ENCODE data around the gene FGG.

The FGG gene

GRCh38 chr4:154623436-154623835, 11.0 kb upstream of the FGG start:
- Histone ChIP-seq H2AFZ (ENCODE audit: low read depth) (no peak overlapping the region), H3K36me3 (ENCODE audit: insufficient read depth) (no peaks in the 10 kb centered on the region), H3K27ac (no peak overlapping the region), H3K4me3 (IDR thresholded peaks at IDR 0.05; ENCODE audit: insufficient read depth, low read depth, low read length) (no peak overlapping the region), H3K4me1 (ENCODE audit: low read depth, poor library complexity, severe bottlenecking) (peaks cover 2% of the 10 kb centered on the region), H3K79me2 (ENCODE audit: insufficient read depth, low read depth) (no peaks in the 10 kb centered on the region), H4K20me1 (ENCODE audit: insufficient read depth) (no peaks in the 10 kb centered on the region), H3K4me2 (no peak overlapping the region), H3K27me3 (ENCODE audit: insufficient read depth, low read depth) (no peaks in the 10 kb centered on the region), H3K9ac (no peak overlapping the region)
- no peak for TF ChIP-seq CTCF (conservative IDR thresholded peaks at IDR 0.05; ENCODE audit: low read depth, low read length)

- H3K79me2 ChIP-seq (ENCODE audit: insufficient read depth, low read depth): no peaks in the 10 kb centered on the region
- H3K27me3 ChIP-seq (ENCODE audit: insufficient read depth, low read depth): no peaks in the 10 kb centered on the region
- no peaks in the 10 kb centered on the region for H3K36me3 ChIP-seq (ENCODE audit: insufficient read depth)
- H4K20me1 ChIP-seq (ENCODE audit: insufficient read depth): no peaks in the 10 kb centered on the region
- H3K4me3 ChIP-seq (IDR thresholded peaks at IDR 0.05; ENCODE audit: insufficient read depth, low read depth, low read length): no peak overlapping the region
- no peak overlapping the region for H3K27ac ChIP-seq
- no peak overlapping the region for H3K4me2 ChIP-seq
- no peak overlapping the region for H3K9ac ChIP-seq
- peaks cover 4% of the 10 kb centered on the region for H3K4me1 ChIP-seq (ENCODE audit: low read depth, poor library complexity, severe bottlenecking)
- TF ChIP-seq CTCF (conservative IDR thresholded peaks at IDR 0.05; ENCODE audit: low read depth, low read length): peak; percentile 79
- H2AFZ ChIP-seq (ENCODE audit: low read depth): no peak overlapping the region
These were observed 10.1 kb upstream of the FGG start for GRCh38 chr4:154622598-154622997.

- H3K9ac ChIP-seq: no peak overlapping the region
- no peak overlapping the region for H2AFZ ChIP-seq (ENCODE audit: low read depth)
- no peak overlapping the region for H3K4me2 ChIP-seq
- H3K4me3 ChIP-seq (IDR thresholded peaks at IDR 0.05; ENCODE audit: insufficient read depth, low read depth, low read length): no peak overlapping the region
- H3K4me1 ChIP-seq (ENCODE audit: low read depth, poor library complexity, severe bottlenecking): peaks cover 19% of the 10 kb centered on the region
- no peaks in the 10 kb centered on the region for H3K27me3 ChIP-seq (ENCODE audit: insufficient read depth, low read depth)
- no peaks in the 10 kb centered on the region for H3K79me2 ChIP-seq (ENCODE audit: insufficient read depth, low read depth)
- H4K20me1 ChIP-seq (ENCODE audit: insufficient read depth): no peaks in the 10 kb centered on the region
- no peaks in the 10 kb centered on the region for H3K36me3 ChIP-seq (ENCODE audit: insufficient read depth)
- H3K27ac ChIP-seq: no peak overlapping the region
- no peak for TF ChIP-seq CTCF (conservative IDR thresholded peaks at IDR 0.05; ENCODE audit: low read depth, low read length)
These were observed 7.7 kb upstream of the FGG start for GRCh38 chr4:154620111-154620510.

- no peak overlapping the region for H2AFZ ChIP-seq (ENCODE audit: low read depth)
These were observed 6.4 kb upstream of the FGG start for GRCh38 chr4:154618708-154619315.

More at GRCh38 chr4:154618708-154619315, 6.4 kb upstream of the FGG start:
- H3K9ac ChIP-seq: no peak overlapping the region
- H3K4me2 ChIP-seq: no peak overlapping the region
- no peak overlapping the region for H3K27ac ChIP-seq
- H3K36me3 ChIP-seq (ENCODE audit: insufficient read depth): no peaks in the 10 kb centered on the region
- no peaks in the 10 kb centered on the region for H3K27me3 ChIP-seq (ENCODE audit: insufficient read depth, low read depth)
- H3K4me1 ChIP-seq (ENCODE audit: low read depth, poor library complexity, severe bottlenecking): peaks cover 19% of the 10 kb centered on the region
- no peaks in the 10 kb centered on the region for H4K20me1 ChIP-seq (ENCODE audit: insufficient read depth)
- no peak overlapping the region for H3K4me3 ChIP-seq (IDR thresholded peaks at IDR 0.05; ENCODE audit: insufficient read depth, low read depth, low read length)
- peak; percentile 83 for TF ChIP-seq CTCF (conservative IDR thresholded peaks at IDR 0.05; ENCODE audit: low read depth, low read length)
- no peaks in the 10 kb centered on the region for H3K79me2 ChIP-seq (ENCODE audit: insufficient read depth, low read depth)
